Activated CD8-positive, alpha-beta T cell treated with anti-CD3 and anti-CD28 coated beads, Interleukin-2, amount 10 ng/mL, durations not matched to agents 7 days and 5 days (primary cell): ENCODE data around the gene DPH3. TPM values are rescaled to one million over a fixed set of nuclear protein-coding genes. Genes with fewer than 3 reads are reported as not detected.
"Not testable (repeated sequence)": the region's sequence is repeated elsewhere in the genome, so short reads cannot be mapped to it uniquely, and the experiment has no call there.

Experiments used
- ATAC-seq: fragments of 150-1000 bp; cut with Tn5 transposase; one replicate; pipeline ENCODE4 v1.10.0; 2021; ENCODE audit warnings: moderate library complexity
- CTCF ChIA-PET: fragments of 350-600 bp; sonication (Branson Sonifier 250); formaldehyde crosslinking; loops from one replicate; lab custom pipeline; 2021; ENCODE audit warnings: antibody characterized with exemption; lab: Charles Lee
- POLR2A ChIA-PET: fragments of 350-600 bp; sonication (Branson Sonifier 250); formaldehyde crosslinking; loops from one replicate; lab custom pipeline; 2021; ENCODE audit warnings: antibody characterized with exemption; lab: Charles Lee
- DNase-seq: peaks from one replicate; pipeline ENCODE4 v3.0.0-alpha.2; 2020
- H3K27ac Mint-ChIP-seq: one replicate; pipeline ENCODE4 v1.8.0; 2021; ENCODE audit warnings: mild to moderate bottlenecking, mixed read lengths
- H3K27me3 Mint-ChIP-seq: one replicate; pipeline ENCODE4 v1.8.0; 2021; ENCODE audit warnings: low read depth, mixed read lengths
- H3K36me3 Mint-ChIP-seq: one replicate; pipeline ENCODE4 v1.8.0; 2021; ENCODE audit warnings: low read depth, mixed read lengths
- H3K4me1 Mint-ChIP-seq: one replicate; pipeline ENCODE4 v1.8.0; 2021; ENCODE audit warnings: low read depth, mixed read lengths
- H3K4me3 Mint-ChIP-seq: one replicate; pipeline ENCODE4 v1.8.0; 2021; ENCODE audit warnings: mild to moderate bottlenecking, mixed read lengths
- H3K9me3 Mint-ChIP-seq: one replicate; pipeline ENCODE4 v1.8.0; 2022; ENCODE audit warnings: mixed read lengths; ENCODE audit not compliant: insufficient read depth
- total RNA-seq, 2 experiments: library from RNA; stranded (reverse); gene quantifications; one replicate each; pipeline ENCODE4 v1.2.3, GENCODE V29; 2021

Gene DPH3
- 10 to 100 TPM; 18.2 to 20.5 TPM for total RNA-seq

GRCh38 chr3:16264708-16265454, at the start of gene DPH3, which contains the start of gene OXNAD1:
DPH3 (minus strand) TSS chr3:16264943; CDS start chr3:16264876, 67 bp downstream.
OXNAD1 (plus strand) TSS chr3:16265212; CDS start chr3:16270953, 5,741 bp downstream.
- H3K27ac Mint-ChIP-seq: peak within 1 kb of the TSS; percentile 98
- CTCF ChIA-PET: interaction anchor here (0.6 to 9.7 kb wide), 20 partner anchors 10 to 578 kb away, joined by 3 to 114 read pairs (median 4); no protein-coding TSS in a partner anchor

GRCh38 chr3:16313886-16314645, 49.3 kb upstream of the DPH3 start:
- no peak for DNase-seq
- no peaks in the 10 kb centered on the region for H3K9me3 Mint-ChIP-seq
- ATAC-seq: no peak
- no peaks in the 10 kb centered on the region for H3K27me3 Mint-ChIP-seq
- ChIA-PET POLR2A (interaction anchor here (0.8 to 5.2 kb wide), 7 partner anchors 10 to 208 kb away, joined by 3 to 41 read pairs (median 5); partner anchors contain the start of genes DPH3 and OXNAD1), CTCF (interaction anchor here (0.6 to 12.3 kb wide), 9 partner anchors 10 to 1015 kb away, joined by 3 to 264 read pairs (median 14); partner anchors contain the start of gene OXNAD1)
- H3K4me3 Mint-ChIP-seq: peak overlapping the region; percentile 8
- H3K36me3 Mint-ChIP-seq: peaks cover 91% of the 10 kb centered on the region
- H3K27ac Mint-ChIP-seq: peak overlapping the region; percentile 81
- peaks cover 95% of the 10 kb centered on the region for H3K4me1 Mint-ChIP-seq

More at GRCh38 chr3:16264708-16265454, at the start of gene DPH3, which contains the start of gene OXNAD1:
- no peaks in the 10 kb centered on the region for H3K27me3 Mint-ChIP-seq
- peak; percentile 95 for ATAC-seq
- peak within 1 kb of the TSS; percentile 98 for H3K4me3 Mint-ChIP-seq
- peaks cover 30% of the 10 kb centered on the region for H3K4me1 Mint-ChIP-seq
- peaks cover 9% of the 10 kb centered on the region for H3K36me3 Mint-ChIP-seq
- POLR2A ChIA-PET: interaction anchor here (0.9 to 2.2 kb wide), 9 partner anchors 17 to 468 kb away, joined by 3 to 12 read pairs (median 4); no protein-coding TSS in a partner anchor
- peak; percentile 100 for DNase-seq
- no peaks in the 10 kb centered on the region for H3K9me3 Mint-ChIP-seq

- peaks cover 94% of the 10 kb centered on the region for H3K4me1 Mint-ChIP-seq
- H3K27me3 Mint-ChIP-seq: no peaks in the 10 kb centered on the region
- DNase-seq (peak; percentile 76), ATAC-seq (peak; percentile 68)
- ChIA-PET POLR2A (interaction anchor here (0.7 to 5.2 kb wide), 5 partner anchors 10 to 47 kb away, joined by 3 to 41 read pairs (median 6); partner anchors contain the start of genes DPH3 and OXNAD1), CTCF (interaction anchor here (0.8 to 12.3 kb wide), 11 partner anchors 8 to 238 kb away, joined by 3 to 264 read pairs (median 10); partner anchors contain the start of gene OXNAD1)
- H3K36me3 Mint-ChIP-seq: peaks cover 90% of the 10 kb centered on the region
- H3K27ac Mint-ChIP-seq: peak overlapping the region; percentile 90
- H3K9me3 Mint-ChIP-seq: no peaks in the 10 kb centered on the region
- H3K4me3 Mint-ChIP-seq: peak overlapping the region; percentile 62
These were observed 47.3 kb upstream of the DPH3 start for GRCh38 chr3:16311960-16312451.

- ChIA-PET POLR2A (interaction anchor here (0.7 to 5.2 kb wide), 2 partner anchors 9 to 1211 kb away, joined by 4 to 41 read pairs; partner anchors contain the start of gene RBSN), CTCF (interaction anchor here (2.6 to 12.3 kb wide), 2 partner anchors 9 to 20 kb away, joined by 8 to 264 read pairs; no protein-coding TSS in a partner anchor)
- ATAC-seq, H3K27me3 Mint-ChIP-seq, DNase-seq, H3K9me3 Mint-ChIP-seq: not testable (repeated sequence)
- H3K36me3 Mint-ChIP-seq: peaks cover 90% of the 10 kb centered on the region
- H3K27ac Mint-ChIP-seq: peak overlapping the region; percentile 93
- peaks cover 94% of the 10 kb centered on the region for H3K4me1 Mint-ChIP-seq
- peak overlapping the region; percentile 76 for H3K4me3 Mint-ChIP-seq
These were observed 45.7 kb upstream of the DPH3 start for GRCh38 chr3:16310486-16310885.

- ChIA-PET POLR2A (interaction anchor here (1.0 kb wide), 3 partner anchors 8 to 23 kb away, joined by 3 to 6 read pairs (median 6); no protein-coding TSS in a partner anchor), CTCF (interaction anchor here (1.4 to 10.7 kb wide), 2 partner anchors 9 to 18 kb away, joined by 4 to 190 read pairs; no protein-coding TSS in a partner anchor)
- Mint-ChIP-seq H3K4me1 (peaks cover 94% of the 10 kb centered on the region), H3K4me3 (peak overlapping the region; percentile 76), H3K9me3 (no peaks in the 10 kb centered on the region), H3K27me3 (no peaks in the 10 kb centered on the region), H3K27ac (peak overlapping the region; percentile 93), H3K36me3 (peaks cover 90% of the 10 kb centered on the region)
- DNase-seq: peak; percentile 81
- ATAC-seq: peak; percentile 79
These were observed 44.8 kb upstream of the DPH3 start for GRCh38 chr3:16309558-16309957.

- no peak for DNase-seq
- CTCF ChIA-PET: interaction anchor here (0.9 to 10.7 kb wide), 5 partner anchors 8 to 43 kb away, joined by 3 to 190 read pairs (median 4); no protein-coding TSS in a partner anchor
- Mint-ChIP-seq H3K27me3 (no peaks in the 10 kb centered on the region), H3K27ac (peak overlapping the region; percentile 70), H3K9me3 (no peaks in the 10 kb centered on the region), H3K36me3 (peaks cover 88% of the 10 kb centered on the region), H3K4me1 (peaks cover 92% of the 10 kb centered on the region), H3K4me3 (peak overlapping the region; percentile 76)
- POLR2A ChIA-PET: interaction anchor here (0.6 to 1.7 kb wide), 3 partner anchors 12 to 203 kb away, joined by 3 to 4 read pairs (median 3); no protein-coding TSS in a partner anchor
- ATAC-seq: no peak
These were observed 44.0 kb upstream of the DPH3 start for GRCh38 chr3:16308727-16309126.

- peak overlapping the region; percentile 25 for H3K4me3 Mint-ChIP-seq
- peaks cover 88% of the 10 kb centered on the region for H3K36me3 Mint-ChIP-seq
- peak; percentile 21 for DNase-seq
- no peaks in the 10 kb centered on the region for H3K27me3 Mint-ChIP-seq
- no peak for ATAC-seq
- H3K4me1 Mint-ChIP-seq: peaks cover 91% of the 10 kb centered on the region
- H3K27ac Mint-ChIP-seq: peak overlapping the region; percentile 70
- POLR2A ChIA-PET: interaction anchor here (0.6 to 1.7 kb wide), 5 partner anchors 13 to 203 kb away, joined by 3 to 7 read pairs (median 3); no protein-coding TSS in a partner anchor
- no peaks in the 10 kb centered on the region for H3K9me3 Mint-ChIP-seq
- CTCF ChIA-PET: interaction anchor here (0.9 to 10.7 kb wide), 5 partner anchors 11 to 43 kb away, joined by 3 to 190 read pairs (median 3); partner anchors contain the start of genes DPH3 and OXNAD1
These were observed 43.2 kb upstream of the DPH3 start for GRCh38 chr3:16307832-16308531.

- DNase-seq (peak; percentile 53), ATAC-seq (peak; percentile 6)
- ChIA-PET CTCF (interaction anchor here (0.9 to 10.7 kb wide), 5 partner anchors 9 to 41 kb away, joined by 4 to 190 read pairs (median 16); no protein-coding TSS in a partner anchor), POLR2A (interaction anchor here (2.1 to 2.7 kb wide), 3 partner anchors 10 to 17 kb away, joined by 7 to 15 read pairs (median 14); no protein-coding TSS in a partner anchor)
- peaks cover 95% of the 10 kb centered on the region for H3K36me3 Mint-ChIP-seq
- H3K27me3 Mint-ChIP-seq: no peaks in the 10 kb centered on the region
- H3K9me3 Mint-ChIP-seq: no peaks in the 10 kb centered on the region
- peaks cover 95% of the 10 kb centered on the region for H3K4me1 Mint-ChIP-seq
- peak overlapping the region; percentile 61 for H3K4me3 Mint-ChIP-seq
- H3K27ac Mint-ChIP-seq: peak overlapping the region; percentile 86
These were observed 40.4 kb upstream of the DPH3 start for GRCh38 chr3:16305111-16305541.

- ATAC-seq (no peak), DNase-seq (peak; percentile 34)
- Mint-ChIP-seq H3K9me3 (no peaks in the 10 kb centered on the region), H3K4me3 (peak overlapping the region; percentile 61), H3K27ac (peak overlapping the region; percentile 86), H3K36me3 (peaks cover 95% of the 10 kb centered on the region), H3K4me1 (peaks cover 95% of the 10 kb centered on the region), H3K27me3 (no peaks in the 10 kb centered on the region)
- ChIA-PET CTCF (interaction anchor here (0.7 to 10.7 kb wide), 10 partner anchors 9 to 246 kb away, joined by 3 to 190 read pairs (median 4); partner anchors contain the start of gene RFTN1), POLR2A (interaction anchor here (0.9 to 4.3 kb wide), 5 partner anchors 9 to 16 kb away, joined by 3 to 41 read pairs (median 14); no protein-coding TSS in a partner anchor)
These were observed 39.6 kb upstream of the DPH3 start for GRCh38 chr3:16304061-16305010.
